Stimulated activated memory B cell treated with anti-CD40 and anti-IgM and Interleukin-4, amounts not matched to agents 10 μg/mL and 1 μg/mL and 100 μg/mL, for 72 hours (primary cell): ENCODE measurements around the gene SUPT3H.

Experiments used
- ATAC-seq: fragments of 150-1000 bp; cut with Tn5 transposase; 2 replicates; pipeline ENCODE4 v1.10.0; 2021
- H3K27ac Mint-ChIP-seq: one replicate; pipeline ENCODE4 v1.8.0; 2022; ENCODE audit warnings: mild to moderate bottlenecking, mixed read lengths
- H3K27me3 Mint-ChIP-seq: one replicate; pipeline ENCODE4 v1.8.0; 2022; ENCODE audit warnings: mixed read lengths
- H3K36me3 Mint-ChIP-seq: one replicate; pipeline ENCODE4 v1.8.0; 2022; ENCODE audit warnings: mixed read lengths
- H3K4me1 Mint-ChIP-seq: one replicate; pipeline ENCODE4 v1.8.0; 2022; ENCODE audit warnings: mixed read lengths
- H3K4me3 Mint-ChIP-seq: one replicate; pipeline ENCODE4 v1.8.0; 2022; ENCODE audit warnings: mild to moderate bottlenecking, moderate library complexity, mixed read lengths
- H3K9me3 Mint-ChIP-seq: one replicate; pipeline ENCODE4 v1.8.0; 2022; ENCODE audit warnings: mixed read lengths

The SUPT3H gene

DNA sequence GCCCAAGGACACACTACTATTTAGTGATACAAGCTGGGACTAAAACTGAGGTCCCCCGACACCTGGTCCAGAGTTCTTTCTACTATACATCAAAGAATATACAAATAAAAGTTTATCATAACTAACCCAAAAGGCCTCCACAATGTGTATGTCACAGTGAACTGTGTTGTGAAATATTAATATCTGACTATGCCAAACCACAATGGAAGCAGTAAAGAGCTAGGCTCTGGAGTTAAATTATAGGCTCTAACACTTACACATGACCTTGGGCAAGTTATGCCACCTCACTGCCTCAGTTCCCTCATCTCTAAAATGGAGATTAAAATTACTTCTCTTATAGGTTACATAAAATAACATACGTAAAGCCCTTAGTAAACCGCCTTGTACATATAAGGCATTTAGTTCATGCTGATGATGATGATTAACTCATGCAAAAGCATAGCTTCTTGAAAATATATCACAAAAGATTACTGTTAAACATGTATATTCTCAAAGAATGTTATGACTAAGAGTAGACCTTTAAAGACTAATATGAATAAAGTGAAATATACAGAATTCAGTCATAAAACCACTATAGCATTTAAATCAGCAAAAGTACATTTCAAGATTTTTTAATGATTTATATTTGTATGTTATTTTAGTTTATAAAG lies 5.7 kb downstream of the SUPT3H start:
- H3K9me3 Mint-ChIP-seq: no peaks in the 10 kb centered on the region
- no peak overlapping the region for H3K4me3 Mint-ChIP-seq
- H3K4me1 Mint-ChIP-seq: peaks cover 15% of the 10 kb centered on the region
- H3K27me3 Mint-ChIP-seq: no peaks in the 10 kb centered on the region
- H3K27ac Mint-ChIP-seq: no peak overlapping the region
- no peak for ATAC-seq
- H3K36me3 Mint-ChIP-seq: peaks cover 10% of the 10 kb centered on the region

DNA sequence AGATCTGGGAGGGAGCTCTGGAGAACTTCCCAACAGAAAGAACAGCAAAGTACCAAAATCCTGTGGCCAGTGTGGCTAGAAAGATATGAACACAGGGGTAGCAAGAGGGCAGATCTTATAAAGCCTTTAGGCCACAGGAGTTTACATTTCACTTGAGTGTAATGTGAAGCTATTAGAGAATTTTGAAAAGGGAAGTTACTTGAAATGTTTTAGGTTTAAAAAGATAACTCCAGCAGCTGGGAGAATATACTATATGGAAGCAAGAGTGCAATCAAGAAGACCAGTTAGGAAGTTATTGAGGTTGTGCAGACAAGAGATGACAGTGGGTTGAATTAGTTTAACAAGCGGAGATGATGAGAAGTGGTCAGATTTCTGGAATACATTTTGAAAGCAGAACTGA lies 7.9 kb downstream of the SUPT3H start:
- no peak overlapping the region for H3K27ac Mint-ChIP-seq
- H3K4me1 Mint-ChIP-seq: peaks cover 8% of the 10 kb centered on the region
- peaks cover 10% of the 10 kb centered on the region for H3K36me3 Mint-ChIP-seq
- H3K9me3 Mint-ChIP-seq: no peaks in the 10 kb centered on the region
- no peak overlapping the region for H3K4me3 Mint-ChIP-seq
- H3K27me3 Mint-ChIP-seq: no peaks in the 10 kb centered on the region
- ATAC-seq: no peak

DNA sequence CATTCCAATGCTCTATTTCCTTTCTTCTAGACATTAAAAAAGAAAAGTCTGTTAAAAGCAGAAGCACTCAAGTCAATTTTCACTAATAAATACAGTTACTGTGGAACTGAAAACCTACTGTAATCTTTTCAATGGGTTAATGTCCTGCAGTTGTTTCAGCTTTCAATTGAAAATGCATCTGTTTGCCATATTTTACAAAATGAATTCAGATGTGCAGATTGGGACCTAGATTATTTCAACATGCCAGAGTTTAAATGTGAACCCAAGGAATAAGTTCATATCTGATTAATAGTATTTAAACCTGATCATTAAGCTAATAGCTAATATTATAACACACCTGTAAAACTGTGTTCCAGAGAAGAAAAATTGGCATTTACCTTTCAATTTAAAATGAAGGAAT lies 9.7 kb downstream of the SUPT3H start:
- Mint-ChIP-seq H3K4me1 (peaks cover 8% of the 10 kb centered on the region), H3K36me3 (peaks cover 10% of the 10 kb centered on the region), H3K27ac (no peak overlapping the region), H3K4me3 (no peak overlapping the region), H3K9me3 (no peaks in the 10 kb centered on the region), H3K27me3 (no peaks in the 10 kb centered on the region)
- ATAC-seq: no peak

DNA sequence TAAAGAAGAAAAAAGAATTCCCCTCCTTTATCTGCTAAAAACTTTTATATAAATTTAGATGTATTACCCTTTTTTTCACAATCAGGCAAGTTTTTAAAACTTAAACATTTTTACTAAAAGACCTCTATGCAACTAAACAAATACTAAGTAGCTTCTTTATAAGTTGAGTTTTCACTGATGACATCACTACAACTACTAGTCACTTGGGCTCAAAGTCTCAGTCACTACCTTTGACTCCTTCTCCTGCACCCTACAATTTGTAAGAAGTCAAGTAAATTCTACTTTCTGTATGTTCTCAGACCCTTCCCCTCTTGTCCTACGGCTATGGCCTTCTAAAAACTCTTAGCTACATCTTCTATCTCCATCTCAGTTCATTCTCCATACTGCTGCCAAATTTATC lies 11.2 kb downstream of the SUPT3H start:
- no peak overlapping the region for H3K4me3 Mint-ChIP-seq
- H3K4me1 Mint-ChIP-seq: peaks cover 8% of the 10 kb centered on the region
- ATAC-seq: no peak
- peaks cover 17% of the 10 kb centered on the region for H3K36me3 Mint-ChIP-seq
- no peaks in the 10 kb centered on the region for H3K27me3 Mint-ChIP-seq
- H3K27ac Mint-ChIP-seq: no peak overlapping the region
- H3K9me3 Mint-ChIP-seq: no peaks in the 10 kb centered on the region

DNA sequence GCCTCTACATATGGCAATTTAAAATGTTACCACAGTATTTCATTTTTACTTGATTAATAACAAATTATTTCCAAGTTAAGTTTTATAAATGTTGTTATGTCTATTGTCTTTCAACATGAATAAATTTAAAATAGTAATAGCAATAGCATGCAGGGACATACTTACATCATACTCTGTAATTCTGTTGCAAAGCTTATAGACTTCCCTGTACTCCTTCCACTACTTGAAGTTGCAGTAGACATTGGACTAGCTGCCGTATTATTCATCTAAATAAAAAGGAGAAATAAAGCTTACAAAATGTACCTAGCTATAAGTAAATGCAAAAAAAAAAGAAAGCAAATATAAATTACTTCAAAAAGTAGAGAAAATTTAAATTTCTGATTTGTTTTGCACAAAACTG lies 12.7 kb downstream of the SUPT3H start:
- H3K4me1 Mint-ChIP-seq: peaks cover 5% of the 10 kb centered on the region
- no peak overlapping the region for H3K4me3 Mint-ChIP-seq
- no peak overlapping the region for H3K27ac Mint-ChIP-seq
- peaks cover 15% of the 10 kb centered on the region for H3K36me3 Mint-ChIP-seq
- ATAC-seq: no peak
- no peaks in the 10 kb centered on the region for H3K27me3 Mint-ChIP-seq
- no peaks in the 10 kb centered on the region for H3K9me3 Mint-ChIP-seq

DNA sequence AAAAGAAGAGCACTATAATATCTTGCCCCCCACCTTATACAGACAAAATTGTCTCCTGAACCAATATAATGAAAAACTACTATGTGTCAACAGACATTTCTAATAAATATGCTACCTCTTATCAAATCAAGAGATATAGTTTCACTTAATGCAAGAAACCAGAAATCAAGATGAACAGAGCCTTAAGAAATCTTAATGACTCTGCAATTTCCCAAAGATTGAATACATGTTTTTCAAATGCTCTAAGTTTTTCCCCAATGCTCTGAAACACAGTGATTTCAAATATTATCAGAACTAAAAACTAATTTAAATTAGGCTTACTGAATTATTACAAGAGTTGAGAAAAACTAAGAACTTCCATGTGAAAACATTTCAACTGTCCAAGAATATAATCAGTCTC lies 13.3 kb downstream of the SUPT3H start:
- H3K27ac Mint-ChIP-seq: no peak overlapping the region
- no peak for ATAC-seq

DNA sequence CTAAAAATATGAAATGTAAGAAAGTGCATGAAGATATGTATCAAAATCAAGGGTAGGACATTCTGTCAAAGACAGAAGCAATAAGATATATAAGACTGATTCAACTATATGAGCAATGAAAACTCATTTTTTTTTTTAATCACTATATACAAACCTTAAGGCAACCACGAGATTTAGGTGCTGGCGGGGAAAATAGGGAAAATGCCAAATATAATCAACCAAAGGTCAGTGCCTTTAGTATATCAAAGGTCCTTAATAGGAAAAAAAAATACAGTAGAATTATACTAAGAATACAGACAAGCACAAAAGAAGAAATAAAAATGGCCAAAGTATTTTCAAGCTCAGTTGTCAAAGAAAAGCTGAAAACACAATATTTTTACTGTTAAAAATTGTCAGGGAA lies 24.1 kb downstream of the SUPT3H start:
- Mint-ChIP-seq H3K27me3 (no peaks in the 10 kb centered on the region), H3K27ac (no peak overlapping the region), H3K36me3 (peaks cover 15% of the 10 kb centered on the region), H3K4me3 (no peak overlapping the region), H3K4me1 (no peaks in the 10 kb centered on the region), H3K9me3 (no peaks in the 10 kb centered on the region)
- ATAC-seq: no peak

More for the DNA sequence above, 13.3 kb downstream of the SUPT3H start:
- H3K4me1 Mint-ChIP-seq: no peaks in the 10 kb centered on the region
- H3K4me3 Mint-ChIP-seq: no peak overlapping the region
- no peaks in the 10 kb centered on the region for H3K27me3 Mint-ChIP-seq
- peaks cover 9% of the 10 kb centered on the region for H3K36me3 Mint-ChIP-seq
- no peaks in the 10 kb centered on the region for H3K9me3 Mint-ChIP-seq

DNA sequence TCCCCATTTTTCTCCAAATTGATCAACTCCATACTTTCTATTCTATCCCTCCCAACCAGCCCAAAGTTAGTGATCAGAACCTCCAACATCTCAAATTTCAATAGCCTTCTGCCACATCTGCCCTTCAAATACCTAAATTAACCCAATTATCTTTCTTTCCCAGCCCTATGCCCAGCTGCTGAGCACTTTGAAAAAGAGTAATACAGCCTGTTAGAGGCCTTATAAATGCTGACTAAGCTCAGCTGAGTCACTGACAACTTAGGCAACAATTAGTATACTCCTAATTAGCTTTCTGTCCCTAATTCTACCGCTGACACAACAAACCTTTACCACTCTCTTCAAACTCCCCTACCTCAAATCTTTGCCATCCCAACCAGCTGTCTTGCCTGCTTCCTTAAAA lies 26.1 kb downstream of the SUPT3H start:
- no peak for ATAC-seq
- Mint-ChIP-seq H3K27ac (no peak overlapping the region), H3K36me3 (peaks cover 15% of the 10 kb centered on the region), H3K9me3 (no peaks in the 10 kb centered on the region), H3K4me1 (no peaks in the 10 kb centered on the region), H3K27me3 (no peaks in the 10 kb centered on the region), H3K4me3 (no peak overlapping the region)

DNA sequence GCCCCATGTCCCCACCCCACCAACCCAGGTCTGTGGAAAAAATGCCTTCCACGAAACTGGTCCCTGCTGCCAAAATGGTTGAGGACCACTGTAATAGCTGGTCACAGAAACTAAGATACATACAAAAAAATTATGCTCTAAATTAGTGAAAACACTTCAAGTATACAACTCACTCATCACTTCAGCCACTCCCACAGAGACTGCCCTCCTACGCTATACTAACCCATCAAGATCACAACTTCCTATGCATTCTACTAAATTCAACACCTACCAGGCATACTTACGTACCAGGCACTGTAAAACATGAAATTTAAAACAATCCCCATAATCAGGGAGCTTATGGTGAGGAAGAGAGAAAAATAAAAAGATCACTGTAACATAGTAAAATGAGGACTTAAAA lies 26.7 kb downstream of the SUPT3H start:
- ATAC-seq: no peak
- no peak overlapping the region for H3K27ac Mint-ChIP-seq
- no peaks in the 10 kb centered on the region for H3K9me3 Mint-ChIP-seq
- no peaks in the 10 kb centered on the region for H3K27me3 Mint-ChIP-seq
- H3K4me1 Mint-ChIP-seq: no peaks in the 10 kb centered on the region
- H3K36me3 Mint-ChIP-seq: peaks cover 15% of the 10 kb centered on the region
- H3K4me3 Mint-ChIP-seq: no peak overlapping the region

DNA sequence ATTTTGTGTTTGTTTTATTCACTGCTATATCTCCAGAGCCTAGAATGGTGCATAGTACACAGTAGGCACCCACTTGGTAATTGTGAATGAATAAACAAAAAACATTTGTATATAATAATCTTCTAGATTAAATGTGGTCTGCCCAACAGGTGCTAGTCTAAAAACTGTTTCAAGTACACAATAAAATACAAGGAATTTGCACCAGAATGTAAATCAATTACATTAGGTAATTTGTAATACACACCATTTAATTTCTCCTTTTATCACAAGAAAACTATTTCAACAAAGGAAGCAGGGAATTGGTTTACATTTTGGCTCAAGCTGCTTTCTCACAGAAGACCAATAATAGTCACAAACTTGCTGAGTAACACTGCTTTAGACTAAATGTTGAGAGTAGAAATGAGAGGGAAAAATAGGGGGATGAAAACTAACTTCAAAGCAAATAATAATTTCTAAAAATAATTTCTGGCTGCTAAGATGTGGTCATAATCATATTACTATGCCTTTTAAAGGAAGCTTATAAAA lies 27.5 kb downstream of the SUPT3H start:
- no peaks in the 10 kb centered on the region for H3K9me3 Mint-ChIP-seq
- no peaks in the 10 kb centered on the region for H3K4me1 Mint-ChIP-seq
- peaks cover 23% of the 10 kb centered on the region for H3K36me3 Mint-ChIP-seq
- no peak overlapping the region for H3K27ac Mint-ChIP-seq
- ATAC-seq: no peak
- no peak overlapping the region for H3K4me3 Mint-ChIP-seq
- H3K27me3 Mint-ChIP-seq: no peaks in the 10 kb centered on the region

DNA sequence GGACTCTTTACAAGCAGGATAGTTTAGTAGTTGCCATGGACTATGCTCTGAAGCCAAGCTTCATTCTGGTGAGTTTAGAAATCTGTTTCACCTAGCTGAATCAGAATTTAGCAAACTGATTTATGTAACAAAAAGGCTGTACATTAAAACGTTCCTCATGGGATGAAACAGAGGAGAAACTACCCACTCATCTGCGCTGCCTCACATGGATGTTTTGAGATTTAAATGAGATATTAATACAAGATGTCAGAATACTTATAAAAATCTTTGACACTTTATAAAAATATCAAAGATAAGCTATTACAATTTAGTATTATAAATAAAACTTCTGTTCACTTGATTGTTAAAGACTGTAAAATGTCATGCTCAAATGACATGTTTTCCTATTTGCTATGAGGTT lies 32.8 kb downstream of the SUPT3H start:
- H3K27me3 Mint-ChIP-seq: no peaks in the 10 kb centered on the region
- no peaks in the 10 kb centered on the region for H3K9me3 Mint-ChIP-seq
- H3K27ac Mint-ChIP-seq: no peak overlapping the region
- ATAC-seq: no peak
- no peaks in the 10 kb centered on the region for H3K4me1 Mint-ChIP-seq
- peaks cover 31% of the 10 kb centered on the region for H3K36me3 Mint-ChIP-seq
- no peak overlapping the region for H3K4me3 Mint-ChIP-seq

DNA sequence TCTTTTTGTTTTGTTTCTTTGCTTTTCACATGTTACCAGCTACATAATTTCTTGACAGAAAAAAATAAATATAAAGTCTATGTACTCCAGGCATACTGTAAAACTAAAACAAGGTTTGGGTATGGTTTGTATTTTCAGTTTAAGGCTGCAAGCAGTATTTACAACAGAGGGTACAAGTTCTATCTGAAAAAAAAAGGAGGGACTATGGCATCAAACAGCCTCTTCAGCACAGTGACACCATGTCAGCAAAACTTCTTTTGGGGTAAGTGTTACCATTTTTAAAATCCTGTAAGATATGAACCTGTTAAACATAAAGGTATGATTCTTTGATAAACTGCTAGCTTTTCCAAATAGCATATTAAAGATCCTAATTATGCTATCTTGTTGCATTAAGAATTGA lies 49.2 kb downstream of the SUPT3H start:
- peaks cover under 1% of the 10 kb centered on the region for H3K4me1 Mint-ChIP-seq
- no peaks in the 10 kb centered on the region for H3K27me3 Mint-ChIP-seq
- ATAC-seq: no peak
- no peaks in the 10 kb centered on the region for H3K9me3 Mint-ChIP-seq
- H3K27ac Mint-ChIP-seq: no peak overlapping the region
- H3K4me3 Mint-ChIP-seq: no peak overlapping the region
- H3K36me3 Mint-ChIP-seq: no peaks in the 10 kb centered on the region

DNA sequence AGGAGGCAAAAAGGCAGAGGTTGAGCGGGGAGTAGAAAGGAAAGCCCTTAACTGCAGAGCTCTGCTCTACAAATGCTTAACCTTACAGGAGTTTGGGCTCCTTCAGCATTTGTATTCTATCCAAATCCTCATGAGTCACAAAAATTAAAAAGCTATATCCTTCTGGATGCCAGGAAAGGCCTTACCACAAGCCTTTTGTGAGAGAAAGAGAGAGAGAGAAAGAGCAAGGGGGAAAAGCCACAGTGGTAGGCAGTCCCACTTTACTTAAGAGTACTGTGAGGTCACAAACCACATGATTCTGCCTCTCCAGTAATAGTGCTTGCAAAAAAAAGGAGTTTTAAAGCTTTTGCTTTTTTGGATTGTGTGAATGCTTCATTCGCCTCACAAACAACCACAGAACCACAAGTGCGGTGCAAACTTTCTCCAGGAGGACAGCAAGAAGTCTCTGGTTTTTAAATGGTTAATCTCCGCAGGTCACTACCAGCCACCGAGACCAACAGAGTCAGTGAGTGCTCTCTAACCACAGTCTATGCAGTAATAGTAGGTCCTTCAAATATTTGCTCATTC lies 49.7 kb downstream of the SUPT3H start, which contains the start of gene RUNX2:
RUNX2 (plus strand) TSS at position 375 of the 567 bp plus-strand sequence. CDS start 397 bp downstream, outside the sequence.
- no peak for ATAC-seq
- Mint-ChIP-seq H3K27ac (no peak within 1 kb of the TSS), H3K27me3 (no peaks in the 10 kb centered on the region), H3K36me3 (no peaks in the 10 kb centered on the region), H3K4me1 (peaks cover 5% of the 10 kb centered on the region), H3K9me3 (no peaks in the 10 kb centered on the region), H3K4me3 (no peak within 1 kb of the TSS)

DNA sequence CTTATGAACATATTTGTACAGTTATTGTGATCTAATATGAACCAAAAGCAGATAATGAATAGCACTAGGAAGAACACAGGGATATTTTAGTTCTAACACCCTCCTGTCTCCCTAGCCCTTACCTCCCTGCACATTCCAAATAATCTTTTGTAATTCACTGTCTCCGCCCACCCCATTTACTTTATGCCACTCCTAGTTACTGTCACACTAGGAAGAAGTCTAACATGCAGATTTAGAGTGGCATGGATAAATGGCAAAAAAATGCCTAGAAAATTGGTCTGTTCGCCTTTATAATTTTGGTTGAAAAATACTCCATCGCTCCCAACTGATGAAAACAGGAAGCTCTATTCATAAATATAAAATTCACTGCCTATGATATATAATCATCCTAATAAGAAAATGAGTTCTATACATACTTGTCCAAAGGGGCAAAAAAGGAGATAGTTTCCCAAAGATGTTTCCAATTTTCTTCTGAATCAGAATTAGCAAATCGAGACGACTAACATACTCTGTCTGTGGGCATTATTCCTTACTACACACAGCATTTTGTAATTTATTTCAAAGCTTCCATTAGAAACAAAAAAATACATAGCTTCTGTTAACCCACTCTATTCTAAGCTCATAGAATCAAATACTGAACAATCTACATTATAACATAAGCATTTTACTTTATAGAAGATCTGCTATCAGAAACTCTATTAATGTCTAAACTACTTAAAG lies 50.9 kb downstream of the SUPT3H start:
- Mint-ChIP-seq H3K9me3 (no peaks in the 10 kb centered on the region), H3K4me1 (peaks cover 6% of the 10 kb centered on the region), H3K4me3 (no peak overlapping the region), H3K27me3 (no peaks in the 10 kb centered on the region), H3K27ac (no peak overlapping the region), H3K36me3 (no peaks in the 10 kb centered on the region)
- no peak for ATAC-seq

DNA sequence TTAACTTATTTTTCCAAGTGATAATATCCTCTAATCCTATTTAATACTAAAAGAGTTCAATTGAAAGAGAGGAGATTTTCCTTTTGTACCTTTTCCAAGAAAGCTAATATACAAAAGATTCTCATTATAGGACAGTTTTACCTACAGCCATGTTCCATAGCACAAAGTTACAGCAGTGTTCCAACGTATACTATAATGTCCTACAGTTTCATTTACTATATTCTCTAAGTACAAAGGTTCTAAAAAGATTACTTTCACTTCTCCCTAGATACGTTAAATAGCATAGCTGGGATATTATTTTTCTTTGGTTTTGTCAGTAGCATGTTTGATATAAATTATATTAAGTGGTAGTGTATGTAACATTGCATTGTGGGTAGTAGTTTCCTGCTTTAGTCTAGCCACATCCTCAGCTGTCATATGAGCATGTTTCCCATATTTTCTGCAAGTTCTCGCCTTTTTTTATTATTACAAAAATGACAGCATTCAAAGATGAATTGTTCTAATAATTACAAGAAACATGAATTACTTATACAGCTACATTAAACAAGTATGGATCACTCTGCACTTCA lies 54.0 kb downstream of the SUPT3H start:
- Mint-ChIP-seq H3K36me3 (no peaks in the 10 kb centered on the region), H3K27me3 (no peaks in the 10 kb centered on the region), H3K27ac (no peak overlapping the region), H3K4me3 (no peak overlapping the region), H3K4me1 (peaks cover 6% of the 10 kb centered on the region), H3K9me3 (no peaks in the 10 kb centered on the region)
- no peak for ATAC-seq
